K562 (cell line): ENCODE results near the gene CAPN10. TPM values are rescaled to one million over a fixed set of nuclear protein-coding genes. Genes with fewer than 3 reads are reported as not detected.

Experiments
- ARID3B ChIP-seq: fragments of 250-450 bp; sonication (Bioruptor Pico); IDR thresholded peaks from 2 replicates; pipeline ENCODE4 v1.4.0; 2020; ENCODE audit warnings: borderline replicate concordance
- IFI16 ChIP-seq: fragments of 250-450 bp; sonication (Bioruptor Pico); IDR thresholded peaks from 2 replicates; pipeline ENCODE4 v2.1.2; 2022; ENCODE audit warnings: mild to moderate bottlenecking, inconsistent platforms
- NFIX ChIP-seq: fragments of 250-450 bp; sonication (Bioruptor Pico); IDR thresholded peaks from 2 replicates; pipeline ENCODE4 v1.4.0; 2020; ENCODE audit warnings: low read depth, mild to moderate bottlenecking, moderate library complexity
- NKRF ChIP-seq: fragments of 450-650 bp; IDR thresholded peaks from 2 replicates; pipeline ENCODE4 v1.6.1; 2016; ENCODE audit warnings: borderline replicate concordance
- PKNOX1 ChIP-seq: fragments of 450-650 bp; IDR thresholded peaks from 2 replicates; pipeline ENCODE4 v1.6.1; 2016
- RBM14 ChIP-seq: fragments of 200-400 bp; formaldehyde crosslinking; IDR thresholded peaks from 2 replicates; pipeline ENCODE4 v1.6.1; 2018; ENCODE audit warnings: low read depth, mild to moderate bottlenecking, low read length, moderate library complexity, borderline replicate concordance; ENCODE audit not compliant: insufficient read depth
- SP2 ChIP-seq: IDR thresholded peaks from 2 replicates; pipeline ENCODE4 v1.6.1; 2011; ENCODE audit warnings: mild to moderate bottlenecking, low read depth, low read length, moderate library complexity; ENCODE audit not compliant: poor library complexity, severe bottlenecking; ENCODE audit errors: extremely low read depth
- SPI1 ChIP-seq: IDR thresholded peaks from 2 replicates; pipeline ENCODE4 v1.6.1; 2011; ENCODE audit warnings: low read depth, low read length, control low read depth, borderline replicate concordance
- ZNF407 ChIP-seq: fragments of 450-650 bp; IDR thresholded peaks from 2 replicates; pipeline ENCODE4 v1.6.1; 2016; ENCODE audit warnings: low read depth
- ZNF740 ChIP-seq, 3 experiments: fragments of 200-800 bp in 1 of 3; sonication (Bioruptor generic) in 1 of 3; sonication (generic) in 1 of 3; formaldehyde crosslinking in 1 of 3; IDR thresholded peaks; 2 replicates each; pipeline versions ENCODE4 v1.6.1 to v1.8.0; 2016 to 2022; ENCODE audit warnings: mild to moderate bottlenecking in 2 of 3, missing compliant biosample characterization in 2 of 3, missing genetic modification characterization in 2 of 3, missing genetic modification reagents in 1 of 3
- polyA plus RNA-seq, 8 experiments: library from polyadenylated mRNA; depleted of rRNA in 4 of 8; stranded (reverse) in 5 of 8; unstranded in 3 of 8; fragments of >200 nt; fragmentation: Nextera tagmentation in 2 of 8; fragmentation: Illumina TruSeq in 1 of 8; extraction: Ambion mirVana in 2 of 8; extraction: Trizol in 1 of 8; gene quantifications; 2 replicates each; pipeline versions ENCODE4 v1.2.1 to v1.2.3, GENCODE V29; 2011 to 2014; ENCODE audit warnings: inconsistent platforms in 1 of 8, missing spikeins in 1 of 8
- total RNA-seq, 7 experiments: library from RNA; depleted of rRNA in 6 of 7; stranded (reverse); fragments of >200 nt in 6 of 7; fragmentation: Illumina TruSeq in 2 of 7; extraction: Trizol in 2 of 7; gene quantifications; 2 replicates each; pipeline versions ENCODE4 v1.2.1 to v1.2.3, GENCODE V29; 2011 to 2021; ENCODE audit warnings: low replicate concordance in 1 of 7

CAPN10 gene
- total and polyA plus RNA-seq, 9 of the 15 experiments (the other 6 are each of a cell fraction or from before 2014, with no cell fraction given) = 0.08 to 26.1 (median 8.4) TPM

GRCh38 chr2:240560480-240561324, 25.8 kb upstream of the CAPN10 start (continued):
- TF ChIP-seq ZNF407 (no peak), ZNF740 (CRISPR knock-in tag; IDR thresholded peaks at IDR 0.05) (0 out of 2 replicates have a peak, but pooled peaks have one; percentile 36), ZNF740 (tag; IDR thresholded peaks at IDR 0.05) (no peak), SP2 (no peak), PKNOX1 (no peak), NFIX (CRISPR knock-in tag) (no peak), IFI16 (no peak), ARID3B (CRISPR knock-in tag) (no peak), RBM14 (0 out of 2 replicates have a peak, but pooled peaks have one; percentile 35), NKRF (no peak), SPI1 (no peak)
